DND-41 (cell line): ENCODE data around the gene PGLYRP1.

Experiments
- ATAC-seq: fragments of 200-7000 bp; cut with Tn5 transposase; 3 replicates; pipeline ENCODE4 v1.9.1; 2021; ENCODE audit warnings: low read depth; ENCODE audit not compliant: insufficient read depth
- DNase-seq: peaks from one replicate; pipeline ENCODE4 v3.0.0-alpha.2; 2020
- H2AFZ ChIP-seq: 2 replicates; pipeline ENCODE4 v1.6.0; 2012; ENCODE audit warnings: low read depth, low read length
- H3K27ac ChIP-seq: 2 replicates; pipeline ENCODE4 v1.5.1; 2012; ENCODE audit warnings: low read length, inconsistent platforms
- H3K27me3 ChIP-seq: fragments of 200-600 bp; sonication (generic); 2 replicates; pipeline ENCODE4 v1.6.0; 2012; ENCODE audit warnings: low read length, mild to moderate bottlenecking, inconsistent platforms; ENCODE audit not compliant: insufficient read depth, poor library complexity
- H3K36me3 ChIP-seq: 2 replicates; pipeline ENCODE4 v1.5.1; 2012; ENCODE audit warnings: low read length, inconsistent platforms; ENCODE audit not compliant: insufficient read depth
- H3K4me1 ChIP-seq: 2 replicates; pipeline ENCODE4 v1.5.1; 2012; ENCODE audit warnings: mild to moderate bottlenecking, low read length; ENCODE audit not compliant: insufficient read depth
- H3K4me2 ChIP-seq: 2 replicates; pipeline ENCODE4 v1.6.0; 2012; ENCODE audit warnings: mild to moderate bottlenecking, moderate library complexity, low read length, inconsistent platforms; ENCODE audit not compliant: insufficient read depth
- H3K4me3 ChIP-seq, 2 experiments: fragments of 200-600 bp in 1 of 2; shearing (Covaris generic) in 1 of 2; 2 replicates each; pipeline ENCODE4 v1.5.1; 2012 to 2016; ENCODE audit warnings: inconsistent platforms in 2 of 2, low read length in 2 of 2, mild to moderate bottlenecking in 2 of 2, low read depth in 1 of 2, moderate library complexity in 1 of 2
- H3K79me2 ChIP-seq: 2 replicates; pipeline ENCODE4 v1.6.0; 2012; ENCODE audit warnings: low read length, inconsistent platforms; ENCODE audit not compliant: insufficient read depth
- H3K9ac ChIP-seq: 2 replicates; pipeline ENCODE4 v1.6.0; 2012; ENCODE audit warnings: low read depth, mild to moderate bottlenecking, inconsistent platforms, low read length, moderate library complexity
- H3K9me3 ChIP-seq: 2 replicates; pipeline ENCODE4 v1.5.1; 2012; ENCODE audit warnings: low read length, moderate library complexity, mild to moderate bottlenecking, inconsistent platforms; ENCODE audit not compliant: insufficient read depth, severe bottlenecking
- H4K20me1 ChIP-seq: 2 replicates; pipeline ENCODE4 v1.6.0; 2012; ENCODE audit warnings: low read length; ENCODE audit not compliant: insufficient read depth
- EZH2 ChIP-seq: IDR thresholded peaks from 3 replicates; pipeline ENCODE4 v1.6.1; 2012; ENCODE audit warnings: borderline replicate concordance, low read depth, mild to moderate bottlenecking, moderate library complexity, low read length, inconsistent platforms; ENCODE audit not compliant: severe bottlenecking
- TF ChIP-seq, protein P1 (sequence below): IDR thresholded peaks from 2 replicates; pipeline ENCODE4 v1.5.1; 2012; ENCODE audit warnings: borderline replicate concordance, low read length, moderate library complexity, mild to moderate bottlenecking; ENCODE audit not compliant: poor library complexity, severe bottlenecking; ENCODE audit errors: extremely low read depth

The PGLYRP1 gene

GRCh38 chr19:46031781-46032596 lies 9.1 kb upstream of the PGLYRP1 start:
- no peaks in the 10 kb centered on the region for H4K20me1 ChIP-seq
- peaks cover 3% of the 10 kb centered on the region for H3K4me1 ChIP-seq
- H3K27ac ChIP-seq, result no peak overlapping the region
- no peaks in the 10 kb centered on the region for H3K36me3 ChIP-seq
- no peak overlapping the region for H2AFZ ChIP-seq
- H3K4me2 ChIP-seq, result no peak overlapping the region
- H3K9me3 ChIP-seq, result peaks cover 8% of the 10 kb centered on the region
- DNase-seq, result no peak
- H3K9ac ChIP-seq, result no peak overlapping the region
- H3K27me3 ChIP-seq, result no peaks in the 10 kb centered on the region
- no peak for ATAC-seq
- TF ChIP-seq EZH2, result no peak
- TF ChIP-seq, protein P1, sequence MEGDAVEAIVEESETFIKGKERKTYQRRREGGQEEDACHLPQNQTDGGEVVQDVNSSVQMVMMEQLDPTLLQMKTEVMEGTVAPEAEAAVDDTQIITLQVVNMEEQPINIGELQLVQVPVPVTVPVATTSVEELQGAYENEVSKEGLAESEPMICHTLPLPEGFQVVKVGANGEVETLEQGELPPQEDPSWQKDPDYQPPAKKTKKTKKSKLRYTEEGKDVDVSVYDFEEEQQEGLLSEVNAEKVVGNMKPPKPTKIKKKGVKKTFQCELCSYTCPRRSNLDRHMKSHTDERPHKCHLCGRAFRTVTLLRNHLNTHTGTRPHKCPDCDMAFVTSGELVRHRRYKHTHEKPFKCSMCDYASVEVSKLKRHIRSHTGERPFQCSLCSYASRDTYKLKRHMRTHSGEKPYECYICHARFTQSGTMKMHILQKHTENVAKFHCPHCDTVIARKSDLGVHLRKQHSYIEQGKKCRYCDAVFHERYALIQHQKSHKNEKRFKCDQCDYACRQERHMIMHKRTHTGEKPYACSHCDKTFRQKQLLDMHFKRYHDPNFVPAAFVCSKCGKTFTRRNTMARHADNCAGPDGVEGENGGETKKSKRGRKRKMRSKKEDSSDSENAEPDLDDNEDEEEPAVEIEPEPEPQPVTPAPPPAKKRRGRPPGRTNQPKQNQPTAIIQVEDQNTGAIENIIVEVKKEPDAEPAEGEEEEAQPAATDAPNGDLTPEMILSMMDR, result no peak
- no peaks in the 10 kb centered on the region for H3K79me2 ChIP-seq
- H3K4me3 ChIP-seq, result no peak overlapping the region

- Histone ChIP-seq H3K27me3 (no peaks in the 10 kb centered on the region), H3K27ac (no peak overlapping the region), H3K4me3 (no peak overlapping the region), H4K20me1 (no peaks in the 10 kb centered on the region), H2AFZ (no peak overlapping the region), H3K9me3 (peaks cover 8% of the 10 kb centered on the region), H3K4me2 (no peak overlapping the region), H3K4me1 (peaks cover 3% of the 10 kb centered on the region), H3K9ac (no peak overlapping the region), H3K79me2 (no peaks in the 10 kb centered on the region), H3K36me3 (no peaks in the 10 kb centered on the region)
- TF ChIP-seq, protein P1, result no peak
- no peak for TF ChIP-seq EZH2
- ATAC-seq (no peak), DNase-seq (no peak)
Observed at GRCh38 chr19:46030812-46031550, 8.1 kb upstream of the PGLYRP1 start.

GRCh38 chr19:46025835-46026234 lies 3.0 kb upstream of the PGLYRP1 start:
- H3K9ac ChIP-seq, result no peak overlapping the region
- H3K4me2 ChIP-seq, result no peak overlapping the region
- H3K79me2 ChIP-seq, result no peaks in the 10 kb centered on the region
- no peak overlapping the region for H2AFZ ChIP-seq
- peaks cover 3% of the 10 kb centered on the region for H3K4me1 ChIP-seq
- ATAC-seq, result no peak
- H4K20me1 ChIP-seq, result no peaks in the 10 kb centered on the region
- no peak overlapping the region for H3K4me3 ChIP-seq
- no peaks in the 10 kb centered on the region for H3K9me3 ChIP-seq
- TF ChIP-seq, protein P1, result no peak
- no peak for TF ChIP-seq EZH2
- no peaks in the 10 kb centered on the region for H3K27me3 ChIP-seq
- H3K36me3 ChIP-seq, result no peaks in the 10 kb centered on the region
- DNase-seq, result no peak
- no peak overlapping the region for H3K27ac ChIP-seq
